HG03103 (cell line): ENCODE data around the gene PDGFD.
A peak's percentile ranks its signal among the peaks of the same experiment; 100 is the strongest.
"Not testable (repeated sequence)": the region's sequence is repeated elsewhere in the genome, so short reads cannot be mapped to it uniquely, and the experiment has no call there.

Experiments used
- ATAC-seq: cut with Tn5 transposase; IDR thresholded peaks from one replicate; pipeline ENCODE4 v1.9.1; 2021; ENCODE audit warnings: low read depth; ENCODE audit not compliant: unreplicated experiment

Gene PDGFD

DNA sequence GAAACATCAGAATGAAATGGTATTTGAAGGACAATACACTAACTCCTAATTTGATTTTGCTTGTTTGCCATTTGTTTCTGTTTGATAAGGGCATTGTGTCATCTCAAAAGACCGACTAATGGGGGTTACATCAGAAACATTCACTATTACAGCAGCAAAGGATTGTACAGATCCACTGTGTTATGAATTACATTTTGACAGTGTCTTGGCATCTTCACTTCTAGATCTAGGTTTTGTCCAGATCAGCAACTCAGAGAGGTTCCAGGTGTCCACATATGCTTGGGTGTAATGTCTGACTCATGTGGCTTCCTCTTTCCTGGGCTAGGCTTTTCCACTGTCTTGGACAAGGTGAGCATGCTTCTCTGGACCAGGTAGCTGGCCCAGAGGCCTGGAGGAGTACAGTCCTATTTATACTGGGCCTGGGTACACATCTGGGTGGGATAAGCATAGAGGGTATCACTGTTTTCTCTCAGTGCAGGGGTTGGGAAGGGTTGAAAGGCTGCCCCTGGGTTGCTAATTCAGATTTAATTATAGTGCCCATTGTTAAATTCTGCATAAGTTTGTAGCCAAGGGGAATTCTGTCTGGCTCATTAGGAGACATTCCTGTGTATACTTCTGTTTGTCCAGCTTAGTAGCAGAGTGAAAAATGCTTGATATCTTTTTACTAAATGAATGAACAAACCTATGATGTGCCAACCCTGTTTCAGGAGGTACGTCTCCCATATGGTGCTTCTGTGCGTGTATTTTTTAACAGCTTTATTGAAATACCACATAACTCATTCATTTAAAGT is 103.7 kb downstream of the PDGFD start:
- ATAC-seq = no peak

DNA sequence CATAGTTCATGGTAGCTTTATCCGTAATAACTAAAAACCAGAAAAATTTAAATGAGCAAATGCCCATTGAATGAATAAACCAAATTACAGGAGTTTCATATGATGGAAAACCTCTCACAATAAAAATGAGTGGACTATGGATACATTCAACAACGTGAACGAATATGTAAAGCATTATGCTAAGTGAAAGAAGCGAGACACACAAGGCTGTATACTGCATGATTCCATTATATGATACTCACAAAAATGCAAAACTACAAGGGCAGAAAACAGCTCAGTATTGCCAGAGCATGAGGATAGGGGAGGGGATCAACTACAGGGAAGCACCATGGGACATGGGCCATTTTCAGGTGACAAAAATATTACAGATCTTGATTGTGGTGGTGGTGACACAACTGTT is 105.3 kb downstream of the PDGFD start:
- ATAC-seq = no peak

DNA sequence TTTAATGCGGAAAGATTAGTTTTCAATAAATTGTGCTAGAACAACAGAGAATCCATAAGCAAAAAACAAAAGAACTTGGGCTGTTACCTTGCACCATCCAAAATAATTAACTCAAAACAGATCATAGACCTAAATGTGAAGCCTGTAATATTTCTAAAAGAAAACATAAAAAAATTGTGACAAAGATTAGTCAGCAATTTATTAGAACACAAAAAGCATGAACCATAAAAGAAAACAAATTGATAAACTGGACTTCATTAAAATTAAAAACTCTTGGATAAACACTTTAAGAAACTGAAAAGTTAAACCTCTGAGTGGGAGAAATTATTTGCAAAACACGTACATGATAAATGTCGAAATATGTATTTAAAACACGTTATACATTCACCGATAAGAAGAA is 106.0 kb downstream of the PDGFD start:
- ATAC-seq = no peak

DNA sequence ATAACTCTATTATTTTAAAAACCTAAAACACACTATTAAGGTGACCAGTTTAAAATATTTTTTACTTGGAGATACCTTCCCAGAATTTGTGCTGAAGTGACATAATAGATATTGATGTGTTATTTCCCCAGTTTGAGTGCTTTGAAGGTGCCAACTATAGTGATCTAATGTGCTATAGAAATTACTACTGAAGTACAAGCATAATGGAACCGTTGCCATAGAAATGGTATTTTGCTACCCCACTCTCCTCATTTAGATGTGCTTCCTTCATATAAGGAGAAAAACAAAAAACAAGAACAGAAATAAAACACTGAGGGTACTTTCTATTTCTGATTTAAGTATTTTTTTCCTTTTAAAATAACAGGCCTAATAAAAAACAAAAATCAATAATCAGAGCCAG is 108.4 kb downstream of the PDGFD start:
- no peak for ATAC-seq

DNA sequence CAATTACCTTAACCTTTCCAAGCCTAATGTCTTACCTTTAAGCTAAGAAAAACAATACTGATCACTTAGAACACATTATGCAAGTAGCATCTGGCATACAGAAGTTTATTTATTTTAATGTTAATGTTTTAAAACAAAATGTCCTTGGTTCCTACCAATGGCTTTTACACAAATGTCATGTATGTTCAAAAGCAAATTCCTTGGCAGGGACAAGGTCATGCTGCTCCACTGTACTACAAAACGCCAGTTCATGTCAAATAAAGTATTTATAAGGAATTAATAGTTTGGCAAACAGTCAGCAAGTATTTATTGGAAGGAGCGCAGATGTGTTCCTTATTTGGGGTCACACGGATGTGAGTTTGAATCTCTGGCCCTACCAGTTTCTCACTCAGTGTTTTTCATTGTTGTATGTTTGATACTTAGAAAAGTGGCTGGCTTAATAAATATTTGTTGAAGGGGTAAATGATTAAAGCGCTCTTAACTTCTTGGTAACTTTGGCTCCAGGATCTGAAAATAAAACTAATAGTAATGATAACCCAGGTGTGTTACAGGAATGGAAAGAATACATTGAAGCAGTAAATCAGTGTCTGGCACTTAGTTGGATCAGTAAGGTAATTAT is 108.9 kb downstream of the PDGFD start:
- no peak for ATAC-seq

DNA sequence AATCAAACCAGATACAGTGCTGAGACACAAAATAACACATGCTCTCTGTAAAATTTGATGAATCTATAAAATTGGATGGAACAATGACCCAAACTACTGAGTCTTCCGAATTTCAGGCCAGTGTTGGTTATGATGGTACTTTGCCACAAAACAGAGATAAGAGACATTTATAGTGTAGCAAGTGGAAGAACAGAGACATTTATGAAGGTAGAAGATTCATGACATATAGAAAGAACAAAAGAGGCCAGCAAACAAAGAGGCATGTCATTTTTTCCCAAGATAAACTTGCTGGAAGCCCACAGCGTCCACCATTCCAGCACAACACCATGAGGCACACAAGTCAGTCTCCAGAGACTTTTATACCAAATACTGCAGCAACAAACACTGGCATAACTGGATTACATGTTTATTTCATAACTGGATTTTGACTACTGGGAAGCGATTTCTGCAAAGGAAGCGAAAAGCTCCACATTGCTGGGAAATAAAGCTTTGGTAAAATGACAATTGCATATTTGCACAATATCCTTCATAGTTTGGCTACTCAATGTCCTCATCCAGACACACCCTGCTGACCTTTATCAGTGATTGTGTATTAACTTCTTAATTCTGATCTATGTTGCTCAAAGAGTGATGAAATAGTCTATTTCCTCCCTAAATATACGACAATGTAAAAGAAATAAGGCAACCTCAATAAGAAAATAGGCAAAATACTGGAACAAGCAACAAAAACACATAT is 110.0 kb downstream of the PDGFD start:
- ATAC-seq = no peak

DNA sequence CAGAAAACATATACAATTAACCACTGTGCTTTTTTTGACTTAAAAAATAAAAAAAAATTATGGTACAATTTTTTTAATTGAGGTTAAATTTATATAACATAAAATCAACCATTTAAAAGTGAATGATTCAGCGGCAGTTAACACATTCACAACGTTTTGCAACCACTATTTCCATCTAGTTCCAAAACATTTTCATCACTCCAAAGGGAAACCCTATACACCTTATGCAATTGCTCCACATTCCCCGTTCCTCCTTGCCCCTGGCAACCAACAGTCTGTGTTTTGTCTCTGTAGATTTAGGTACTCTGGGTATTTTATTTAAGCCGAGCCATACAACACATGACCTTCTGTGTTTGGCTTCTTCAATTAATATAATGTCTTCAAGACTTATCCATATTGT is 112.2 kb downstream of the PDGFD start:
- no peak for ATAC-seq

DNA sequence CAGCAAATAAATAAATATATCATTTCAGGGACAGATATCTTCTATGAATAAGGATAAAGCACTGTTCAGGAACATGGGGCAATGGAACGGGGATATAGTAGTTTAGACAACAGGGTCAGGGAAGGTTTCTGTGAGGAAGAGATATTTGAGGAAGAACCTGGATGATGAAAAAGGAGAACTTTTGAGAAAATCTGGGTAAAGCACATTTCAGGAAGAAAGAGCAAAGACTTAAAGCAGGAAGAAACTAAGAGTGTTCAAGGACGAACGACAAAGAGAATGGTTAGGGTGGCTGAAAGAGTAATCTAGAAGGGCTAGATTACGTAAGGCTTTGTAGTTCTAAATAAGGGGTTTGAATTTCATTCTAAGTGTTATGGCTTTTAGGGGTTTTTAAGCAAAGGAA is 114.8 kb downstream of the PDGFD start:
- ATAC-seq = no peak

DNA sequence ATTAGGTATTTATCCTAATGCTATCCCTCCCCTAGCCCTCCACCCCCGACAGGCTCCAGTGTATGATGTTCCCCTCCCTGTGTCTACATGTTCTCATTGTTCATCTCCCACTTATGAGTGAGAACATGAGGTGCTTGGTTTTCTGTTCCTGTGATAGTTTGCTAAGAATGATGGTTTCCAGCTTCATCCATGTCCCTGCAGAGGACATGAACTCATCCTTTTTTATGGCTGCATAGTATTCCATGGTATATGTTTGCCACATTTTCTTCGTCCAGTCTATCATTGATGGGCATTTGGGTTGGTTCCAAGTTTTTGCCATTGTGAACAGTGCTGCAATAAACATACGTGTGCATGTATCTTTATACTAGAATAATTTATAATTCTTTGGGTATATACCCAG is 117.1 kb downstream of the PDGFD start:
- ATAC-seq = not testable (repeated sequence)

DNA sequence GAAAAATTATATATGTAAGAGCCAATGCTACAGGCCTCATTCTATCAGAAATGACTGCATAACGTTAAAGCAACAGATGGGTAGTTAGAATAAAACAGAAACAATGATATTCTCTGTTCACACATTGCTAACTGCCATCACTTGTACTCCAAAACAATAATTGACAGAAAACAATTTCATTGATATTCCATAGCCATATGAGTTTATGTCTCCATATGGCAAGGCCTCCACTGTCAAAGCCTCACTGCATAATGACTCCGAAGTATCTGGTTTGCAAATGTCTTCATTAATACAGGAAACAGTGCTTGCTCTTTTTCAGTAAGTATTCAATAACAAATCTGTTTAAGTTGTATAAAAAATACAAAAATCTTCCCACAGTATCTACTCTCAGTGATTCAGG is 117.6 kb downstream of the PDGFD start:
- ATAC-seq = no peak

DNA sequence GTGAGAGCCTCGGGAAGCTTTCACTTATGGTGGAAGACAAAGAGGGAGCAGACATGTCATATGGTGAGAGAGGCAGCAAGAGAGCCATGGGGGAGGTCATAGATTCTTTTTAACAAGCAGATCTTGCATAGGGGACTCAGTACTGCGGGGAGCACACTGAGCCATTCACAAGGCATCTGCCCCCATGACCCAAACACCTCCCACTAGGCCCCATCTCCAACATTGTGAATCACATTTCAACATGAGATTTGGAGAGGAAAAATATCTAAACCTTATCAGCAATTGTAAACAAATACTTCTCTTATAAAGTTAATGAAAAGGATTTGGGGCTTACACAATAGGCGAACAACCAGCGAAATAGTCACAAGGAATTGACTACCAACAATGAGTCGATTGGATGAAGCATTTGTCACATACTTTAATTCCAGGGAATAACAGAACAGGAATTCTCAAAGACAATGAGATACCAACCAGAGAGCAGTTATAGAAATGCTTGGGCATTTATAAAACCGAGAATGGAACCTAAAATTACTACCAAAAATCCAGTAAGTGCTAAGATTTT is 120.2 kb downstream of the PDGFD start:
- no peak for ATAC-seq

DNA sequence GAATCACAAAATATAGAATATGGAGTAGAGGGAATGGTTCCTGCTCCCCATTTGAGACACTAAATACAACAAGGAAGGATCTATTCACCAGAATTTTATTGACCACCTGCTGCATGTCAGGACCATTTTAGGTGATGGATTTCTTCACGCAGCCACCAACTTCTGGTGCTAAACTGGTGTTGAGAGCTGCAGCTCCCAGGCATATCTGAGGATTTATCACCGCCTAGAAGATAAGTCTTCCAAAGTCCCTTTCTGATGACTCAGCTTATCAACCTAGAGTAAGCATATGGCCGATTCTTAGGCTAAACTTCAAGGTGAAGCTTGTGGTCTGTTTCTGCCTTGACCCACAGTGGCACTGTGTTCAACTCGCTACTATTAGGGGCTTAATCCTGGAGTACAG is 120.8 kb downstream of the PDGFD start:
- no peak for ATAC-seq

DNA sequence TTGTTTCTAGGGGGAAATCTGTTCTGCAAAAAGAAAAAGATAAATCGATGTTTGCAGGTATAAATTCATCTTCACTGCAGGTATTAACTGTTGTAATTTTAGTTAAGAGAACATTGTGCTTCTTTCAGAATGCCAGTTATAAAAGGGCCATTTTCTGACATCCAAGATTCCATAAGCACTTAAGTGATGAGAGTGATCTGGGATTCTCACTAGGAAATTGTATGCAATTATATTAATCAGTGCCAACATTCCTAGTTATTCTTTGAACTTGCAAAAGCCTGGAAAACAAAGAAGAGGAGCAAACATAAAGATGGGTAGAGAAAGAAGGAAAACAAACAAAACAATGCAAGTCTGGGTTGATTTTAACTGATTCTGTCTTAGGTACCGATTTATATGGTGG is 122.2 kb downstream of the PDGFD start:
- ATAC-seq = no peak

DNA sequence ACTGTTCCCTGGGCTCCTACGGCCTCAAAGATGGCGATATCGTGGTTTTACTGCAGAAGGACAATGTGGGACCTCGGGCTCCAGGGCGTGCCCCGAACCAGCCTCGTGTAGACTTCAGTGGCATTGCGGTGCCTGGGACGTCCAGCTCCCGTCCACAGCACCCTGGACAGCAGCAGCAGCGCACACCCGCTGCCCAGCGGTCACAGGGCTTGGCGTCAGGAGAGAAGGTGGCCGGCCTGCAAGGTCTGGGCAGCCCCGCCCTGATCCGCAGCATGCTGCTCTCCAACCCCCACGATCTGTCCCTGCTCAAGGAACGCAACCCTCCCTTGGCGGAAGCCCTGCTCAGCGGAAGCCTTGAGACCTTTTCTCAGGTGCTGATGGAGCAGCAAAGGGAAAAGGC is 127.0 kb downstream of the PDGFD start:
- no peak for ATAC-seq

DNA sequence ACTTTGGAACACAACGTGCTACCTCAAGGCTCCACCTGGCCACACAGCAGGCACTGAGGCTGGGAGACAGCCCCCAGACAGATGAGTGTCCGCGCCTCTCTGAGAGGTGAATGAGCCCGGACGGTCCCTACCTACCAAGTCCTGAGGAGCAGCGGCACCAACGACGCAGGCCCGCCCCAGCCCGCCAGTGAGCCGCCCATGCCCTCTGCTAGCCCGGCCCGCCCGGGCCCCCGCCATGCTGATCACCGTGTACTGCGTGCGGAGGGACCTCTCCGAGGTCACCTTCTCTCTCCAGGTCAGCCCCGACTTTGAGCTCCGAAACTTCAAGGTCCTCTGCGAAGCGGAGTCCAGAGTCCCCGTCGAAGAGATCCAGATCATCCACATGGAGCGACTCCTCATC is 127.4 kb downstream of the PDGFD start, which contains the start of gene DDI1:
DDI1 (plus strand) TSS at position 53 of the 400 bp plus-strand sequence; CDS start at position 236, 183 bp downstream.
- no peak for ATAC-seq

DNA sequence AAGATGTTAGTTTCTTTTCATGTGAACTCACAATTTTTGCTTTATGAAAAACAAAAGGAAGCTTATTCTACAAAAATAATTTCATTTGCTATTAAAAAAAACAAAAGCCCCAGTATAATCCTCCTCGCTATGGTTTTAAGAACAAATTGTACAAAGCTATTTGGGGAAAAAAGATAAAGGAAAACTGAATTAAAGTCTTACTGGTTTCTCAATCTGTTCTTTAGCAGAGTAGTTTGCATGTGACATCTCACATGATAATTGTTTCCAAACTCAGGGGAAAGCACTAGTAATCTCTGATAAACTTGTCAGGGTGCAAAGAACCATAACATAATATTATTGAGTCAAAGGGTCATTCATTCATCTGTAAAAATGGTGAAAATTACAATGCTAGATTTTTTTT is 130.4 kb downstream of the PDGFD start:
- ATAC-seq = no peak

DNA sequence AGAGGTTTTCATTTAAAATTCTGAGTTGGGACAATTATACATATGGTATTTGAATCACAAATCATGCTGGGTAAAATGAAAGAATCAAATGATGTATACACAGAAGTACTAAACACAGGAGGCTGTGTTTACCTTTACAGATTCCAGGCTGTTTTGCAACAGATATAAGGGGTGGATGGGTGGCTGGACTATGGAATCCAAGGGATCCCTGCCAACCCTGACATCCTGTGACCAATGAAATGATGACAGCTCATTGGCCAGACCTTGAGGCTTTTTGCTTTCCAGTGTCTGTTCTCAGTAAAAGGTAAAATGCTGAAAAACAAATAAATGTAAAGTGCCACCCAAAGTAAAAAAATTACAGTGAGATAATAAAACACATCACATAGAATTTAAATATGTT is 130.8 kb downstream of the PDGFD start:
- ATAC-seq = no peak

DNA sequence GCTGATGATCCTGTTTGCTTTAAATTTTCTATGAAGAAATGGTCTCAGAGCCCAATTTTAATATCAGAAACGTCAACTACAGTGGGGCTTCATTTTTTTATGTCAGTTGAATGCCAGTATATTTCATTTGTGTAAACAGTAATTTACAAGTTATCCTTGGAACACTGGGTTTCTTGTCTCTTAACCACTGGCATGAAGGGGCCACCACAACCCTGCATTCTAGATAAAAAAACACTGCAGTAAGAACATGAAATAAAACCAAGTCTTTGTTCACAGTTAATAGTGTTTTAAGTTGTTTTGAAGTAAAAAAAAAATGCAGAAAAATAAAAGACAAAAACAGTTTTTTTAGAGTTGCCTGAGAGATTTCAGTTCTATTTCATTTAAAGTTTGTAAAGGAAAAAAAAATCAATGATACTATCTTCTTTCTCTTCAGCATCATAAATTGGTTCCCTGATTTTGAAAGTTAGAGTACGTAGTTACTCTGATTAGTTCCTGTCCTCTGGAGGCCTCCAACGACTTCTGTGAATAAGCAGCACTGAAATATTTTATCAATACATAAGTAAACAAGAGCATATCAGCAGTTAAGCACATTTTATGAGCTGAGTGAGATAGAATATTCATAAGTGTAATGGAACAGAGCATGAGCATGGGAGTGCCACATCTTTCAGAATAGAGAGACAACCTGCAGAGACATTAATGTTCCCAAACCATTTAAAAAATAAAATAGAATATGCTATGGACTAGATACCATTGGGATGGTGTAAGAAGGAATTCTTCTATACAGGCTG is 135.3 kb downstream of the PDGFD start:
- no peak for ATAC-seq

DNA sequence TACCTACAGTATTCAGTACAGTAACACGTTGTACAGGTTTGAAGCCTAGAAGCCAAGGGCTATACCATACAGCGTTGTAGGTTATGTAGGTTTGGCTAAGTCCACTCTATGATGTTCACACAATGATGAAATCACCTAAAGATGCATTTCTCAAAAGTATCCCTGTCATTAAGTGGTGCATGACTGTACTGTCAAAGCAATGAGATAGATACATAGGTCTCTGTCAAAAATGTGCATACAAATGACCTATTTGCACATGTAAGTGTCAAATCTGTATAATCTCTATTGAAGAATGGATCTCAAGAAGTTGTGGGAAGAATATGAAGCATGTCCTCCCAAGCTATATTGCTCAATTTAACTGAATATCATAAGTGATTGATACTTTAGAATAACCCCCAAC is 139.4 kb downstream of the PDGFD start:
- ATAC-seq = no peak

DNA sequence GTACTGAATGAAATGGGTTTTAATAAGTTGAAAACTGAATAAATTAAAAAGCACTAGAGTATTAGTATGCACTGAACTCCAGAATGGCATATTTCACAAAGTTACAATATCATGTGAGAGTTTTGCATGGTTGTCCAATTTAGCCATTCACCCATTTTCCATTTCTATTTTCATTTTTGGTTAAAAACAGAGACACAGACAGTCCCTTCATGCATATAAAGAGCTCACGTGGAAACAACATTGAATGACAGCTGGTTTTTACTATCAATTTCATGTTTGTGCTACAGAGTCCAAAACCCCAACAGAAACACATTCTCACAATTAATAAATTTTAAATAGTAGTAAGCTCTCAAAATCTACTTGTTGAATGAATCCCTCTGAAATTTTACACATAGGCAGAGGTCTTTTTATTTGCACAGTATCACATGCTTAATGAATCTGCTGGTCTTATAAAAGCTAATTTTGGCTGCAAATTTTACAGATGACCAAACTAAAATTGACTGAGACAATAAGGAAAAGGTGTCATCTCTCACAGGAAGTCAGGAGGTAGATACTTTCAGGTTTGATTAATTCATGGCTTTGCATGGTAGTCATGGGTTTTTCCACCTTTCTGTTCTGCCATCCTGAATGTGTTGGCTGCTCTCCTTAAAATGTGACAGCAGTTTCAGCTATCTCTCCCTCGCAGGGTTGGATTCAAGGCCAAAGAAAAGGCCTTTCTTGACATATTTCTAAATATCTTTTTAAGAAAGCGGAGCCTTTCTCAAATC is 148.1 kb downstream of the PDGFD start:
- ATAC-seq = peak; percentile 81
